Stimulated activated CD8-positive, alpha-beta memory T cell treated with anti-CD3 and anti-CD28 coated beads, Interleukin-4, amount 100 ng/mL, for 4 hours (primary cell): ENCODE data around the gene AFTPH.

Experiments used
- DNase-seq, 2 donors: peaks; one replicate each; pipeline ENCODE4 v3.0.0-alpha.2; 2020; ENCODE audit warnings: low read depth in 2 of 2, low spot score in 1 of 2

The AFTPH gene

GRCh38 chr2:64629329-64629781, 105.2 kb downstream of the AFTPH start:
- DNase-seq: no peak

DNA sequence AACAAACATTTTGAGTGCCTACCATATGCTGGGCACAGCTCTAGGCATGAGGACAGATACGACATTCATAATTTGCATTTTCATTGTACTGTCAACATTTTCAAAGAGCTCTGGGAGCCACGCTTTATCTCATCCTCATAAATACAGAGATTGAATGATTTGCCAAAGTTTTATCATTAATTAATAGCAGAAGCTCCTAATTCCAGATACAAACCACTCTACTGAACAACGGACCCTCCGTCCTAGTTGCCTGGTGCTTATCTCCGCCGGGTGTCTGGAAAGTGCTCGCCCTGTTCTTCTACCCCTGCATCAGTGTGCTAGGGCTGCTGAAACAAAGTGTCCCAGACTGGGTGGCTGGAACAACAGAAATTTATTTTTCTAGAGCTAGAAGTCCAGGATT, 105.7 kb downstream of the AFTPH start:
- no peak for DNase-seq

DNA sequence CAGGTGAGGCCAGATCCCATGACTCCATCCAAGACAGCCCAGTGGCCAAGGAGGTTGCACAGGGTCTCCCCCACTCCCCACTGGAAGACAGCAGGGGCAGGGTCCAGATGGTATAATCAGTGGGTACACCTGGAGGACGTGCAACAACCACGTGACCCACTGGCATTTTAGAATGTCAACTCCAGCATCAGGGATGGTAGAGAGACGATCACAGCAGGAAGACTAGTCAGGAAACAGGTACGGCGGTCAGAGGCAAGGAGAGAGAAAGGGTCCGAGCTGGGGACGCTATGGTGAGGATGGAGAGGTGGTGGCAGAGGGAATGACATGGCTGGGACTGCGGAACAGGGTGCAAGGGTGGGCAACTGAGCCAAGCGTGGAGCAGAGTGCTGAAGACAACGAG, 106.6 kb downstream of the AFTPH start:
- no peak for DNase-seq

GRCh38 chr2:64631771-64632170, 107.6 kb downstream of the AFTPH start:
- no peak for DNase-seq

DNA sequence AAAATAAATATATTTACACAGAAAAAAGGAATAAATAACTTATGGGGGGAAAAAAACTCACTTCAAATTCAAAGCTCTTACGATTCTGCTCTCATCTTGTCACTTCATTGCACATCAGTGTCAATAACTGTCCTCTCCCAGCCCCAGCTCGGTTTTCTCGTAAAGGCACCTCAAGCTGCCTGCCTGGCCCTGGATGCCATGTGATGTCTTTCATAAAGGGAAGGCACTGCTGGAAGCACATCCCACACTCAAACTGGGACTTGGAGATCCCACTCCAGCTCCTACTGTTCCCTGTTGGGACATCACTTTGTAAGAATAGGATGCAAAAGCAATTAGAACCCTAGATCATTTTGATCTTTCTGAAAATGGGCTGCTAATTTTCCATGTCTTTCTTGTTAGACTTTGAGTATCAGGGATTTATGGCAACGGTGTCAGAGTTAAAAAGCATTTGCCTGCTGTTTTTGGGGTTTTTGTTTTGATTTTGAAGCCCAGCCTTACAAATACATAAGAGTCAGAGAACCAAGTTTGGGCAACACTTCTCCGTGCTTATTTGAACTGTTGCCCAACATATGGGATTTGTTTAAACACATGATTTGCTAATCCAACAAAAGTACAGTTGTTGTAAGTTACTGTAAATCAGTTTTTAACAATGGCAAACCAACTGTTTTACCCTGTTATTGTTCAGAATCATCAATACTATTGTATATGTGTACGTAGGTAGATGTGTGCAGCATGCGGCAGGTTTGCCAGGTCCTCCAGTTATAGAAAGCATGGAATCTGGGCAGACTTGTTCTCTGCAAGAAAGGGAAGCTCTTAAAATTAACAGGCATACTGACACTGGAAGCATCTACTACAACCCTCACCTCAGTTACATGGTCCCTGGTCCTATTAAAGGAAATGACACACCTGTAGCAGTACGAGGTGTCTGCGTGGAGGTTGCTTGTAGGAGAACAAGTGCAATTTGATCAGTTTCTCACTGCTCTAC, 109.0 kb downstream of the AFTPH start:
- DNase-seq: no peak

DNA sequence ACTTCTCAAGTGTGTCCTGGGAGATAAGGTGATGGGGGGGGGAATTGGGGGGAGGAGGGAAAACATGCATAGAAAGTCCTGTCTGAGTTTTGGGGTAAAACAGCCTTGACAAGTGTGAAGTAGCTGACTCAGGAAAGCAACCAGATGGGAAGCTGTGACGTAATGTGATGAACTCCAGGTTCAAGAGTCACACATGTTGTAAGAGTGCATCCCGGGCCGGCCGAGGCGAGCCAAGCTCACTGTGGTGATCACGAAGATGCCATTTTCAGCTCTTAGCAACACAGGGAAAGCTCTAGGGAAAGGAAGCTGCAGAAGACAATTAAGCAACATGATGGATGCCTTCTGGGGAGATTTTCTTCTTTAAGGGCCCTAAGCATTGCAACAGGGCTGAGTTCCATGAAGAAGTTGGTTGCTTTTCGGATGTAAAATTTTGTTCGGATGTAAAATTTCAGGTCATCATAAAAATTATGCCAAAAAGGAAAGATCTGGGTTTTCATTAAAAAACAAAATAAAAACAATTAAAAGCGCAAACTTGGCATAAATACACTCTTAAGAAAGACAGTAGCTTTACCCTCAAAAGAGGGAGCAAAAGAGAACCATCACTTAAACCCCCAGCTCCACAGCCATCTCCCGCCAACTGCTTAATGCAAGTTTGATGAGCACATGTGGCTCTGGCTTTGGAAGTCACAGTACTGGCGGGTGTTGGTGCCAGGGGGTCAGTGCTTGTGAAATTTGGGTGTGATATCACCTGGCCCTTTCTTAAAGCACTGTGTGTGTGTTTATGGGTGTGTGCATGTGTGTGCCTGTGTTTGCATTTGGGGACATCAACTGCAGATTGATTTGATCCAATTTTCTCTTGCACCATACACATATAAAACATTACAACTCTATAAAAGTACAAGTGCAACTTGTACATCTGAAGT, 110.5 kb downstream of the AFTPH start:
- no peak for DNase-seq

GRCh38 chr2:64635976-64636911, 112.1 kb downstream of the AFTPH start:
- no peak for DNase-seq

DNA sequence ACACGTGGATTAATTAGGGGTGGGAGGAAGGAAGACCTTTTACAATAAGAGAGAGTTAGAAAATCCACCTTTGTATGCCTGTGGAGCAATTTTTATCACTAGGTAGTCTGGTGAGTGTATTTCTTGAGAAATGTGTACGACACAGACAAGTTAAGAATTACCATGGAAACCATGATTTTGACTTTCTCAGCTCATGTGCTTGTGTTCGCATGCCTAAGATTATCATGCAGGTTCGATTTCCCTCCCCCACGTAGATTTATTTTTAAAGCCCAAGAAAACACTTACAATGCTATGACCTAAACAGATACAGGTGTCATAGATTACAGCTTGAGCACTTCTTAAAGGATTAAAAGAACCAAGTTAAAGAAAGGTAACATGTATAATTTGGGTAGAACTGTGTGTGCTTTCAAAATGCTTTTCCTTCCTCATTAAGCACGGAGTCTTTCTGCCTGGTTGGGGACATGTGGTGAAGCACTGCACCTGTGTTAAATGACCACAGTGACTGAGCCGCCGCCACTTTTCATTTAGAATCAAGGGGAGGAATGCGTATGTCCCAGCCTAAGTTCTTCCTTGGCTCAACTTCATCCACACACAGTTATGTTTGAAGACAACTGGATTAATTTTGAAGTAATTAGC, 113.0 kb downstream of the AFTPH start:
- no peak for DNase-seq

DNA sequence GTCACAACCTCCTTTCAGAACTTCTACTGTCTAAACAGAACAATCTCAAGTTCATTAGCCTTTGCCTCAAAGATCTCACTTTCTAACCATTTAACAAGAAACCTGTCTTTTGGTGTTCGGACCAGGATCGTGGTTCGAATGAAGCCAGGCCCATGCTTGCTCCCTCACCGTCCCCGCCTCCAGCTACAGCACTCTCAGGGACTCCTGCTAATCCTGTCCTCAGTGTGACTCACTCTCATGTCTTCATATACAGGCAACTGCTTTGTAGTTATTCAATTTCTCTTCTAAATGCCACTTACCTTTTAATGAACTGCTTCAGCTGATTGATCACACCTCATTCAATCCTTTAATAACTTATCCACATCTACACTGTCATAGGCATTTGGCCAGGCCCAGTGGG, 113.8 kb downstream of the AFTPH start:
- no peak for DNase-seq

GRCh38 chr2:64638502-64639120, 114.5 kb downstream of the AFTPH start:
- DNase-seq: no peak

DNA sequence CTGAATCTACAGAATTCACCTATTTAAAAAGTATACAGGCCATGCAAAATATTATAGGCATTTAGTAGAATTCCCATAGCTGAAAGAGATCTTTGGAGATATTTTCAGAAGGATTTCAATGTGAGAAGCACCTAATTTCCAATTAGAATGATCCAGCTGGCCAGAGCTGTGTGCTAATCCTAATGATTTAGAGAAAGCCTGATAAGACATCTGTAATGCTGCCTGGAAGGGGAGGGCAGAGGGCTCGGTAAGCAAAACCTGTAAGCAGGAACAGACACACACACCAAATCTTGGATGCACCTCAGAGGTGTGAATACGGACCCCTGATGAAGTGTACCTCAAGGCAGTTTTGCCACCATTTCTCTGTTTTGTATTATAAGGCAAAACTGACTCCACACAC, 115.6 kb downstream of the AFTPH start:
- DNase-seq: no peak

DNA sequence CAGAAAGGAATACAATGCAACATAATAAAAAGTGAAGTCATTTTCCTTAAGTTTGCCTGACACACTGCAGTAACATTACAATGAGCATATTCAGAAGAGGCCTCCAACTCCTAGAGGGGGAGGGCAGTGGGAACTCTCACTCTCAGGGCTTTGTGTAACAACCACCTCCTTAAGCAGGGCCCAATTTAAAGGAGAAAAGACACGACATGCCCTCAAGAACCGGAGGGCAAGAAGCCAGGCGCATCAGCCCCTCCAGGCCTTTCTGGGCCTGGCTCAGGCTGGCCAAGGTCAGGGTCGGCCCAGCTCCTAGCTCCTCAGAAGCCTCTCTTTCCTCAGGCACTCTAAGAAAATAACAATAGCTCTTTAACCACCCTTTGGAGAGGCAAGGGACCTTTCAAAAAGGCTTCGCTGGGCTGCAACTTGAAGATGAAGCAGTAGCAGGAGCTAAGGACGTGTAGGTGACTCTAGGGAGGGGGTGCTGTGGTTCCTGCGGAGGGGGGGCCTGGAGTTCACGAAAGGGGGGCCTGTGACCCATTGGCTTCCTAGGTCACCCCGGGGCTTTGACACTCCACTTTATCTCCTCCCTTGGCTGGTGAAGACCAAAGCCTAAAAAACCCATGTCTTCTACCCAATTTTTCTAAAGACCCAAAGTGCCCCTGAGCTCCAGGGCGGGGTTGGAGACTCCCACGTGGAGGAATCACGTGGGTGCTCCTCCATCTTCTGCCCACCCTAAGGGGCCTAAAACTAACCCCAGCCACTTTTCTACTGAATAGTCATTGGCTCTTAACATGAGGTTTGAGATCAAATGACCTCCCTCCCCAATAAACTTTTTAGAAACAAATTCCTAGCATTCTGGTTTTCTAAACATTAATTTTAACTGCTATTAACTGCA, 116.3 kb downstream of the AFTPH start:
- no peak for DNase-seq

DNA sequence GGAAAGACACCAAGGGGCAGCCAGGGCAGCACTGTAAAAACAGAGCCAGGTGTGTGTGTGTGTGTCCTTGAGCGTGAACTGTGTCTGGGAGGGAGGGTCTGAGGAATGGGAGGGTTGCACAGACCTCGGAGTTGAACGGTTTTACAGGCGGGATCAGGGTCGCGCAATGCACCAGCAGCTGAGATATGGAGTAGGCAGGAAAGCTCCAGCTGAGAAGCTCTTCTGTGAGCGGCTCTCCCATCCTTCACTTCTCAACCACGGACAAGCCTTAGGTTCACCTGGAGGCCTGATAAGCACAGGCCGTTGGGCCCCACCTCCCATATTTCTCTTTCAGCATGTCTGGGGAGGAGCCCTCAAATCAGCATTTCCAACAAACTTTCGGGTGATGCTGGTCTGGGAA, 117.5 kb downstream of the AFTPH start:
- DNase-seq: no peak
